Ovary (tissue), 9 donors: ENCODE results near the gene ACY1. TPM values are rescaled to one million over a fixed set of nuclear protein-coding genes. Genes with fewer than 3 reads are reported as not detected.

Experiments
- DNase-seq, 5 donors: peaks; one replicate each; pipeline ENCODE4 v3.0.0-alpha.2; 2019 to 2020
- H3K27ac ChIP-seq, 2 donors: fragments of 200-600 bp; one replicate each; pipeline versions ENCODE4 v1.5.1 to v1.8.0; 2019 to 2022
- H3K27me3 ChIP-seq: fragments of 200-600 bp; one replicate; pipeline ENCODE4 v1.8.0; 2022
- H3K36me3 ChIP-seq: fragments of 200-600 bp; sonication (generic); one replicate; pipeline ENCODE4 v1.5.1; 2019
- H3K4me1 ChIP-seq: one replicate; pipeline ENCODE4 v1.8.1; 2013; ENCODE audit warnings: mild to moderate bottlenecking, moderate library complexity; ENCODE audit not compliant: insufficient read depth
- H3K4me3 ChIP-seq: fragments of 200-600 bp; sonication (generic); one replicate; pipeline ENCODE4 v1.5.1; 2017
- H3K9me3 ChIP-seq, 2 donors: fragments of 200-600 bp in 1 of 2; sonication (generic) in 1 of 2; one replicate each; pipeline versions ENCODE4 v1.5.1 to v1.8.1; 2013 to 2019; ENCODE audit warnings: mild to moderate bottlenecking in 1 of 2, moderate library complexity in 1 of 2
- EP300 ChIP-seq: sonication (generic); formaldehyde crosslinking; IDR thresholded peaks from one replicate; pipeline ENCODE4 v1.6.1; 2017; ENCODE audit warnings: antibody characterized with exemption
- POLR2A ChIP-seq: fragments of 450-650 bp; IDR thresholded peaks from one replicate; pipeline ENCODE4 v1.6.1; 2017; ENCODE audit warnings: antibody characterized with exemption, mild to moderate bottlenecking, moderate library complexity
- WGBS, 3 donors: extraction: QIAGEN DNeasy Blood & Tissue Kit in 1 of 3; methylation state at CpG; one replicate each; pipeline versions ENCODE4 v1.1.5 to v1.1.7; 2013 to 2017; 5-methylcytosine and 5-hydroxymethylcytosine counted together
- intact Hi-C, 4 donors: fragments of 100-400 bp; cut with DNase I; formaldehyde crosslinking; loops; one replicate each; pipeline versions ENCODE4 v1.11.0 to v1.15.1; 2022 to 2023
- polyA plus RNA-seq, 2 donors: library from polyadenylated mRNA; stranded (reverse); fragments of 200-250 nt in 1 of 2; fragments of 350-450 nt in 1 of 2; fragmentation: Illumina TruSeq in 1 of 2; extraction: RNeasy Lipid Tissue Mini Kit (QIAGEN cat#74804) in 1 of 2; gene quantifications; one replicate each; pipeline ENCODE4 v1.2.3, GENCODE V29; 2013 to 2014
- total RNA-seq, 7 donors: library from RNA; depleted of rRNA in 2 of 7; stranded (reverse); fragments of >200 nt in 2 of 7; fragmentation: NEBNext Ultra II Directional in 3 of 7; extraction: Animal tissue kit (Norgen Biotek cat#: 25700) in 3 of 7; gene quantifications; one replicate each; pipeline versions ENCODE4 v1.1.0 to v1.2.4, GENCODE V29; 2016 to 2023
- TF ChIP-seq, protein P1 (sequence below), 3 donors: fragments of 450-650 bp in 2 of 3; fragments of 200-600 bp in 1 of 3; IDR thresholded peaks; one replicate each; pipeline versions ENCODE4 v1.5.1 to v1.8.0; 2016 to 2022; ENCODE audit warnings: antibody characterized with exemption in 3 of 3, mild to moderate bottlenecking in 1 of 3
- donor health status: DM: no; HTN: no; CAD: no; lungs with moderate emphysema.
- donor health status: DM: no; HTN: no; CAD: no.
- donor health status: Bipolar disorder and iron deficiency.
- donor health status: DM: yes; HTN: yes; CAD: no.
- donor health status: DM: no; HTN: no; CAD: no.
- donor health status: DM: yes; HTN: yes; CAD: no.

ACY1 gene
- total and polyA plus RNA-seq, 9 donors: 8.4 to 27.4 (median 14.7) TPM

DNA sequence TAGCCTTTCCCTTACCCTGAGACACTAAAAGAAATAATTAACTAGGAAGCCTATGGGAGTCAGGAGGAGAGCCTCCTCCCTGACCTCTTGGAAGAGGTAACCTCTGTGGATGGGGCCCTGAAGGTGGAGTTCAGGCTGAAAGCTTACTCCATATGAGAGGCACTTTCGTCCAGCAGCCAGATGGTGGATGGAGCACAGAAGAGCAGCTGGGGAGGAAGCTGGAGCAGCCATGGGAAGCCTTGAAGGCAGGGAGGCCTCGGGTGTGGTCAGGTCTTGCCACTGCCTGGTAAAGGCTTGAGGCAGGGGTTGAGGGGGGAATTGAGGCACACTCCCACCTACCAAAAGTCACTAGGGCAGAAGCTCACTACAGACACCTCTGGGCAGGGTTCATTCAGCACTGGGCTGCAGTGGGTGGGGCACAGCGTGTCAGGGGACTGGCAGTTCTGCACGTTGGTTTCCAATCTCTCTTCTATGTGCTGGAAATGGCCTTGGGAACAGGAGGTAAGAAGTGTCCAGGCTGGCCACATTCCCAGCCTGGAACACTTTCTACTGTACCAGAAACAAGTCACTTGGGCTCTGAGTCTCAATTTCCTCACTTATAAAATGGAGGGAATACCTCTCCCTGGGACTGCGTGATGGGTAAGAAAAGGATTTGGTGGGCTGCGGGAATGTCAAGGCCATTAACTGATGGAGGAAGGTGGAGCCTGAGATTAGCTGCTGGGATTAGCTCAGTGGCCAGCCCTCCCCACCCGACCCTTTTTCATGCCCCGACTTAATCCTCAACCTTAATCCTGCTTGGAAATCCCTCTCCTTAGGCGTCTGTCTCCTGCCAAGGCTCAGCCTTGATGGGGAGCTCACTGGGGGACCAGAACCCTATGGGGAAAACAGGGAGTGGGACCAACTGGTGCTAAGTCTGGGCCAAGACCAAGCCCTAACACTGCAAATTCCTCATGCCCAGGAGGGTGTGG, 21.4 kb upstream of the ACY1 start:
- intact Hi-C loops: no loop called here
- Histone ChIP-seq H3K4me3 (no peak overlapping the region), H3K27ac (peak overlapping the region in 1 of 2 donors; percentile 55), H3K4me1 (peaks cover 15% of the 10 kb centered on the region), H3K36me3 (no peaks in the 10 kb centered on the region), H3K9me3 (no peaks in the 10 kb centered on the region), H3K27me3 (no peaks in the 10 kb centered on the region)
- TF ChIP-seq, protein P1, sequence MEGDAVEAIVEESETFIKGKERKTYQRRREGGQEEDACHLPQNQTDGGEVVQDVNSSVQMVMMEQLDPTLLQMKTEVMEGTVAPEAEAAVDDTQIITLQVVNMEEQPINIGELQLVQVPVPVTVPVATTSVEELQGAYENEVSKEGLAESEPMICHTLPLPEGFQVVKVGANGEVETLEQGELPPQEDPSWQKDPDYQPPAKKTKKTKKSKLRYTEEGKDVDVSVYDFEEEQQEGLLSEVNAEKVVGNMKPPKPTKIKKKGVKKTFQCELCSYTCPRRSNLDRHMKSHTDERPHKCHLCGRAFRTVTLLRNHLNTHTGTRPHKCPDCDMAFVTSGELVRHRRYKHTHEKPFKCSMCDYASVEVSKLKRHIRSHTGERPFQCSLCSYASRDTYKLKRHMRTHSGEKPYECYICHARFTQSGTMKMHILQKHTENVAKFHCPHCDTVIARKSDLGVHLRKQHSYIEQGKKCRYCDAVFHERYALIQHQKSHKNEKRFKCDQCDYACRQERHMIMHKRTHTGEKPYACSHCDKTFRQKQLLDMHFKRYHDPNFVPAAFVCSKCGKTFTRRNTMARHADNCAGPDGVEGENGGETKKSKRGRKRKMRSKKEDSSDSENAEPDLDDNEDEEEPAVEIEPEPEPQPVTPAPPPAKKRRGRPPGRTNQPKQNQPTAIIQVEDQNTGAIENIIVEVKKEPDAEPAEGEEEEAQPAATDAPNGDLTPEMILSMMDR (IDR thresholded peaks at IDR 0.05): no peak
- no peak for TF ChIP-seq POLR2A
- no peak for TF ChIP-seq EP300
- WGBS, 3 donors: 35 to 45% (median 45%) methylated on average over 9 of the region's 9 CpGs
- peak in 2 of 5 donors; percentile 50 to 66 for DNase-seq

DNA sequence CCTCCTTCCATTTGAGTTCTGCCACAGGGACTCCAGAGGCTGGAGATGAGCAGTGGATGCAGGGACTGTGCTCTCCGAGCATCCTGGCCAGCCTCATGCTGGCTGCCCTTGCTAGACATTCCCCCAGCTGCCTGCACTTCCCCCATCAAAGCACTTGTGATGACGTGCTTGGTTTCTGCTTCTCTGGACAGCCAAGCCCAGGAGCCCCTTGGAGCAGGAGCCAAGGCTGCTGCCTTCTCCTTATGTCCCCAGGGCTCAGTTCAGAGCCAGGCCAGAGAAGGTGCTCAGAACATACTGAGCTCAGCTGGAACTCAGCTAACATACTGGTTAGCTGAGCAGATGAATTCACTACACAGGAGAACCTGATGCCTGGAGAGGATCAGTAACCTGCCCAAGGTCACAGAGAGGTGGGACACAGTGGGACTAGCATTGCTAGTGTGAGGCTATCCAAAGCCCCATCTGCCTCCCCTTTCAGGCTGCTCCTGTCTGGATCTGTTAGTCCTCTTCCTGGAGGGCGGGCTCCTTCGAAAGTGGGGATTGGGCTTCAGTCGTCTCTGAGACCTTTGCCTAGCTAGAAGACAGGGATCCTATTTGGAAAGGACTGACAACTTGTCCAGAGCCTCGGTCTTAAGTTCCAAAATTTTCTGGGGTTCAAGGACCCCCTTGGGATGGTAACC, 20.3 kb upstream of the ACY1 start:
- TF ChIP-seq, protein P1 (IDR thresholded peaks at IDR 0.05): no peak
- TF ChIP-seq POLR2A (no peak), EP300 (no peak)
- H3K4me1 ChIP-seq: peaks cover 15% of the 10 kb centered on the region
- H3K27ac ChIP-seq: peak overlapping the region in 1 of 2 donors; percentile 55
- 70 to 77% (median 74%) methylated on average over 6 of the region's 6 CpGs for WGBS, 3 donors
- DNase-seq: peak in 2 of 5 donors; percentile 55 to 76
- no peaks in the 10 kb centered on the region for H3K36me3 ChIP-seq
- intact Hi-C loops: no loop called here
- no peaks in the 10 kb centered on the region for H3K9me3 ChIP-seq
- H3K4me3 ChIP-seq: no peak overlapping the region
- H3K27me3 ChIP-seq: no peaks in the 10 kb centered on the region

DNA sequence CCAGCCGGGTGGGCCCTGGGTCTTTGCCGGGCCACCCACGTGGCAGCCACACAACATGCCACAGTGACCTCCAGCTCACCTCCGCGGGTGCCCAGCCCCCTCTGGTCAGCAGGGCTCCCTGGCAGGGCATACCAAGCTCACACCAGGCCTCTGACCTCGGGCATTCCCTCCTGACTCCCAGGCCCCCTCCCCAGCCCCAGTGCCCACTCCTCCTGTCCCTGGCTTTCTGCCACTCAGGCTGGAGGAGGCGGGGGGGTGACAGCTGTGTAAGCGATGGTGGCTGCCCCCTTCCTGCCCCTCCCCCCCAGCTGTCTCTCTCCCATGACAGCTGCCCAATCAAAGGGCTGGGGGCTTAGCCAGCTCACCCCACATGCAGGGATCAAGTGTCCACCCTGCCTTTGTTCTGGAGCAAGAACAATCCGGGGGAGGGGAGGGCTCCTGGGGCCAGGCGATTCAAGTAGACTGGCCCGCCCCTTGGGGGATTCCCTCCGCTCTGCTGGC, 19.3 kb upstream of the ACY1 start:
- Histone ChIP-seq H3K27ac (no peak overlapping the region), H3K4me1 (peaks cover 19% of the 10 kb centered on the region), H3K27me3 (no peaks in the 10 kb centered on the region), H3K4me3 (no peak overlapping the region), H3K9me3 (no peaks in the 10 kb centered on the region), H3K36me3 (no peaks in the 10 kb centered on the region)
- intact Hi-C loops: no loop called here
- no peak for DNase-seq
- WGBS, 3 donors: 62 to 71% (median 69%) methylated on average over 12 of the region's 12 CpGs
- TF ChIP-seq EP300: no peak

GRCh38 chr3:51964521-51964920, 18.8 kb upstream of the ACY1 start:
- intact Hi-C loops: no loop called here
- WGBS, 3 donors: 73 to 78% (median 75%) methylated on average over 4 of the region's 4 CpGs
- Histone ChIP-seq H3K4me1 (peaks cover 19% of the 10 kb centered on the region), H3K27me3 (no peaks in the 10 kb centered on the region), H3K9me3 (no peaks in the 10 kb centered on the region), H3K4me3 (no peak overlapping the region), H3K27ac (no peak overlapping the region), H3K36me3 (no peaks in the 10 kb centered on the region)
- no peak for TF ChIP-seq EP300
- no peak for DNase-seq

DNA sequence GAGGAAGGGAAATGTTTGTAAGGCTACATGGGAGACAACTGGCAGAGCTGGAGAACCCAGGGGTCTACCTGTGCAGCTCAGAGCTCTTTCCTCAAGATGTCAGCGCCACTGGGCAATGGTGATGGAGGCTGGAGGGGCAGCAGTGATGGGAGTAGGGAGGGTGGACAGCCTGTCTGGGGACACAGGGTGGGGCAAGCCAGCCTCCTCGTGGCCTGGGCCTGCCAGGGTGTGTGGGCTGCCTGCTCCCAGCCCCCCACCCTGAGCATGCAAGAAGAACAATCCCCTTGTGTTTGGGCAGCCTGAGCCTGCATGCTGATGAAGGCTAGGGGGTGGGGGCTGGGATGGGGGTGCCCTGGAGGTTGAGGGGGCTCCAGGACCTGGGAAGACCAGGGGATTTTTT, 17.3 kb upstream of the ACY1 start:
- no peak overlapping the region for H3K27ac ChIP-seq
- H3K9me3 ChIP-seq: no peaks in the 10 kb centered on the region
- peaks cover 19% of the 10 kb centered on the region for H3K4me1 ChIP-seq
- H3K27me3 ChIP-seq: no peaks in the 10 kb centered on the region
- TF ChIP-seq POLR2A (no peak), EP300 (no peak)
- TF ChIP-seq, protein P1 (IDR thresholded peaks at IDR 0.05): no peak
- 64 to 80% (median 68%) methylated on average over 2 of the region's 2 CpGs for WGBS, 3 donors
- H3K36me3 ChIP-seq: no peaks in the 10 kb centered on the region
- no peak overlapping the region for H3K4me3 ChIP-seq
- intact Hi-C loops: no loop called here
- DNase-seq: no peak
